Lower leg skin (tissue), 3 donors: Measurements from ENCODE around the gene POLD1.

ENCODE experiments used
- CTCF ChIP-seq, 3 donors: fragments of 450-650 bp; IDR thresholded peaks; one replicate each; pipeline ENCODE4 v1.5.1; 2016; ENCODE audit warnings: antibody characterized with exemption in 3 of 3, mild to moderate bottlenecking in 3 of 3, moderate library complexity in 2 of 3
- POLR2A ChIP-seq, 2 donors: fragments of 450-650 bp; IDR thresholded peaks; one replicate each; pipeline ENCODE4 v1.6.1; 2016 to 2017; ENCODE audit warnings: antibody characterized with exemption in 2 of 2, mild to moderate bottlenecking in 1 of 2, moderate library complexity in 1 of 2

- no peak for TF ChIP-seq CTCF (IDR thresholded peaks at IDR 0.05)
- TF ChIP-seq POLR2A (IDR thresholded peaks at IDR 0.05) = no peak
Observed at GRCh38 chr19:50458396-50459066, 74.4 kb downstream of the POLD1 start.
